ENCODE measurements around the gene APBB1.

- TF ChIP-seq POLR2AphosphoS5 (IDR thresholded peaks at IDR 0.05), result no peak
- TF ChIP-seq, protein P1, sequence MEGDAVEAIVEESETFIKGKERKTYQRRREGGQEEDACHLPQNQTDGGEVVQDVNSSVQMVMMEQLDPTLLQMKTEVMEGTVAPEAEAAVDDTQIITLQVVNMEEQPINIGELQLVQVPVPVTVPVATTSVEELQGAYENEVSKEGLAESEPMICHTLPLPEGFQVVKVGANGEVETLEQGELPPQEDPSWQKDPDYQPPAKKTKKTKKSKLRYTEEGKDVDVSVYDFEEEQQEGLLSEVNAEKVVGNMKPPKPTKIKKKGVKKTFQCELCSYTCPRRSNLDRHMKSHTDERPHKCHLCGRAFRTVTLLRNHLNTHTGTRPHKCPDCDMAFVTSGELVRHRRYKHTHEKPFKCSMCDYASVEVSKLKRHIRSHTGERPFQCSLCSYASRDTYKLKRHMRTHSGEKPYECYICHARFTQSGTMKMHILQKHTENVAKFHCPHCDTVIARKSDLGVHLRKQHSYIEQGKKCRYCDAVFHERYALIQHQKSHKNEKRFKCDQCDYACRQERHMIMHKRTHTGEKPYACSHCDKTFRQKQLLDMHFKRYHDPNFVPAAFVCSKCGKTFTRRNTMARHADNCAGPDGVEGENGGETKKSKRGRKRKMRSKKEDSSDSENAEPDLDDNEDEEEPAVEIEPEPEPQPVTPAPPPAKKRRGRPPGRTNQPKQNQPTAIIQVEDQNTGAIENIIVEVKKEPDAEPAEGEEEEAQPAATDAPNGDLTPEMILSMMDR (IDR thresholded peaks at IDR 0.05), result no peak
- no peak for TF ChIP-seq POLR2A (IDR thresholded peaks at IDR 0.05)
- no peak for TF ChIP-seq EP300 (IDR thresholded peaks at IDR 0.05)
These were observed 5.1 kb downstream of the APBB1 start for GRCh38 chr11:6413791-6414201.

All from sigmoid colon (tissue), 4 donors.